ENCODE measurements around the gene INVS. TPM values are rescaled to one million over a fixed set of nuclear protein-coding genes. Genes with fewer than 3 reads are reported as not detected.
"Not testable (repeated sequence)": the region's sequence is repeated elsewhere in the genome, so short reads cannot be mapped to it uniquely, and the experiment has no call there.

The INVS gene
- total RNA-seq, 2 donors from 2014 or later = 37.8 to 46.8 TPM

- Histone ChIP-seq H3K36me3 (no peaks in the 10 kb centered on the region), H3K27ac (peak overlapping the region in 1 of 2 donors; percentile 36), H3K9me3 (no peaks in the 10 kb centered on the region), H3K27me3 (replicated peaks; ENCODE audit: insufficient read depth) (no peaks in the 10 kb centered on the region), H3K4me1 (ENCODE audit: control insufficient read depth in 1 of 2, low read depth in 2 of 2) (peaks cover 0 to 20% of the 10 kb centered on the region in 2 donors), H3K4me3 (peak overlapping the region; percentile 11)
- ATAC-seq (ENCODE audit: insufficient number of reproducible peaks, low FRiP score, low read depth) (no peak), DNase-seq (ENCODE audit: low spot score) (no peak)
- no peak for TF ChIP-seq CTCF (IDR thresholded peaks at IDR 0.05)
Observed at GRCh38 chr9:100066539-100066938, 32.5 kb upstream of the INVS start.

GRCh38 chr9:100067990-100068389 is 31.1 kb upstream of the INVS start:
- not testable (repeated sequence) for H3K9me3 ChIP-seq; H3K36me3 ChIP-seq; H3K27me3 ChIP-seq (replicated peaks; ENCODE audit: insufficient read depth); ATAC-seq (ENCODE audit: insufficient number of reproducible peaks, low FRiP score, low read depth); H3K4me3 ChIP-seq; DNase-seq (ENCODE audit: low spot score); H3K27ac ChIP-seq
- peaks cover 2 to 22% of the 10 kb centered on the region in 2 donors for H3K4me1 ChIP-seq (ENCODE audit: control insufficient read depth in 1 of 2, low read depth in 2 of 2)

- not testable (repeated sequence) for H3K4me3 ChIP-seq; H3K27ac ChIP-seq; ATAC-seq (ENCODE audit: insufficient number of reproducible peaks, low FRiP score, low read depth); H3K27me3 ChIP-seq (replicated peaks; ENCODE audit: insufficient read depth); DNase-seq (ENCODE audit: low spot score); H3K9me3 ChIP-seq; H3K36me3 ChIP-seq
- H3K4me1 ChIP-seq (ENCODE audit: control insufficient read depth in 1 of 2, low read depth in 2 of 2) = peaks cover 2 to 22% of the 10 kb centered on the region in 2 donors
Observed at GRCh38 chr9:100069068-100069467, 30.0 kb upstream of the INVS start.

- Histone ChIP-seq H3K9me3 (no peaks in the 10 kb centered on the region), H3K27me3 (replicated peaks; ENCODE audit: insufficient read depth) (no peaks in the 10 kb centered on the region), H3K36me3 (no peaks in the 10 kb centered on the region), H3K27ac (no peak overlapping the region), H3K4me3 (no peak overlapping the region), H3K4me1 (ENCODE audit: control insufficient read depth in 1 of 2, low read depth in 2 of 2) (peaks cover 2 to 29% of the 10 kb centered on the region in 2 donors)
- TF ChIP-seq CTCF (IDR thresholded peaks at IDR 0.05) = no peak
- DNase-seq (ENCODE audit: low spot score) (no peak), ATAC-seq (ENCODE audit: insufficient number of reproducible peaks, low FRiP score, low read depth) (no peak)
Observed at GRCh38 chr9:100070104-100071041, 28.7 kb upstream of the INVS start.

GRCh38 chr9:100071271-100071670 is 27.8 kb upstream of the INVS start:
- Histone ChIP-seq H3K27ac (no peak overlapping the region), H3K4me3 (no peak overlapping the region), H3K27me3 (replicated peaks; ENCODE audit: insufficient read depth) (no peaks in the 10 kb centered on the region), H3K9me3 (no peaks in the 10 kb centered on the region), H3K36me3 (no peaks in the 10 kb centered on the region), H3K4me1 (ENCODE audit: control insufficient read depth in 1 of 2, low read depth in 2 of 2) (peaks cover 2 to 24% of the 10 kb centered on the region in 2 donors)
- ATAC-seq (ENCODE audit: insufficient number of reproducible peaks, low FRiP score, low read depth) = no peak
- DNase-seq (ENCODE audit: low spot score) = no peak
- TF ChIP-seq CTCF (IDR thresholded peaks at IDR 0.05) = no peak

GRCh38 chr9:100072805-100073204 is 26.2 kb upstream of the INVS start:
- Histone ChIP-seq H3K36me3 (no peaks in the 10 kb centered on the region), H3K27ac (no peak overlapping the region), H3K9me3 (no peaks in the 10 kb centered on the region), H3K4me1 (ENCODE audit: control insufficient read depth in 1 of 2, low read depth in 2 of 2) (peaks cover 2 to 15% of the 10 kb centered on the region in 2 donors), H3K27me3 (replicated peaks; ENCODE audit: insufficient read depth) (no peaks in the 10 kb centered on the region), H3K4me3 (no peak overlapping the region)
- DNase-seq (ENCODE audit: low spot score) (no peak), ATAC-seq (ENCODE audit: insufficient number of reproducible peaks, low FRiP score, low read depth) (no peak)
- TF ChIP-seq CTCF (IDR thresholded peaks at IDR 0.05) = no peak
